Activated CD8-positive, alpha-beta memory T cell treated with anti-CD3 and anti-CD28 coated beads, Interleukin-2, amount 50 U/mL, for 24 hours (primary cell): ENCODE results near the gene LTN1.
"Not testable (repeated sequence)": the region's sequence is repeated elsewhere in the genome, so short reads cannot be mapped to it uniquely, and the experiment has no call there.

Experiments
- DNase-seq: peaks from one replicate; pipeline ENCODE4 v3.0.0-alpha.2; 2020; ENCODE audit errors: extremely low read depth

The LTN1 gene

DNA sequence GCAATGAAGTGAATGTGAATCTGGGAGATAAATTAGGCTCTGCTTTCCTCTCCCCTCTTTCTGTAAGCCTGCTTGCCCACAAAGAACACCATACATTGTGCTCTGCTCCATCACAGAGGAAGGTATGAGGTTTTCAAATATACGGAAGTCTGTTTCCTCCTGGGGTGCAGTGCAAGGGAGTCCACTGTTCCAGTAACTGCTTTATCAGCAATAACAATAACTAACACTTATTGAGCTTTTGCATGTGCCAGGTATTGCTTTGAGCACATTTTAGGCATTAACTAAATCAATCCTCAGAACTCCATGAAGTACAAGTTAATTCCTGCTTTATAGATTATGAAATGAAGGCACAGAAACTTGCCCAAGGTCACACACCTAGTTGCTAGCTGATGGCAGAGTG lies 10.0 kb downstream of the LTN1 start:
- DNase-seq: no peak

DNA sequence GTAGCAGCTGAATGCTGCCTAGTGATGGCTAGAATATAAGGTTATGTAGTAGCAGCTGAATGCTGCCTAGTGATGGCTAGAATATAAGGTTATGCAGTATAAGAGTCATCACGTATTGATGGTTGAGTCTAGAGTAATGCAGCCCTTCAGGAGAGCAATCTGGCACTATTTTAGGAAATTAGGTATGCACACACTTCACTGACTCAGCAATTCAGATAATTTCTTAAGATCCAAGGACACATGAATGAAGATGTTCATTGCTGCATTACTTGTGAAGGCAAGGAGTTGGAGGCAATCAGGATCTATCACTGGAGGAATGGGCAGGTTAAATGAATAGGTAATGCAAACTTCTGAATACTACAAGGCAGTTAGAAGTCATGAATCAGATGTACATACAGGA lies 13.6 kb downstream of the LTN1 start:
- no peak for DNase-seq

DNA sequence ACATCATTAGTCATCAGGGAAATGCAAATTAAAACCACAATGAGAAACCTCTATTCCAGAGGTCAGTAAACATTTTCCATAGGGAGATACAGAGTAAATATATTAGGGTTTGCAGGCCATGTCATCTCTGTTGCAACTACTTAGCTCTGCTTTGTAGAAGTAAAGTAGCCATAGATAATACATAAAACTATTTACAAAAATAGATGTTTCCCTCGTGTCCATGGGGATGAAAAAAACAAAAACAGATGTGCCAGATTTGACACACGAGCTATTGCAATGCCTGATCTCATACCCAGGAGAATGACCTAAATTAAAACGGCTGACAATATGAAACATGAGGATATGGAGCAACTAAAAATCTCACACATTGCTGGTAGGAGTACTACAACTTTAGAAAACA lies 17.3 kb downstream of the LTN1 start:
- no peak for DNase-seq

DNA sequence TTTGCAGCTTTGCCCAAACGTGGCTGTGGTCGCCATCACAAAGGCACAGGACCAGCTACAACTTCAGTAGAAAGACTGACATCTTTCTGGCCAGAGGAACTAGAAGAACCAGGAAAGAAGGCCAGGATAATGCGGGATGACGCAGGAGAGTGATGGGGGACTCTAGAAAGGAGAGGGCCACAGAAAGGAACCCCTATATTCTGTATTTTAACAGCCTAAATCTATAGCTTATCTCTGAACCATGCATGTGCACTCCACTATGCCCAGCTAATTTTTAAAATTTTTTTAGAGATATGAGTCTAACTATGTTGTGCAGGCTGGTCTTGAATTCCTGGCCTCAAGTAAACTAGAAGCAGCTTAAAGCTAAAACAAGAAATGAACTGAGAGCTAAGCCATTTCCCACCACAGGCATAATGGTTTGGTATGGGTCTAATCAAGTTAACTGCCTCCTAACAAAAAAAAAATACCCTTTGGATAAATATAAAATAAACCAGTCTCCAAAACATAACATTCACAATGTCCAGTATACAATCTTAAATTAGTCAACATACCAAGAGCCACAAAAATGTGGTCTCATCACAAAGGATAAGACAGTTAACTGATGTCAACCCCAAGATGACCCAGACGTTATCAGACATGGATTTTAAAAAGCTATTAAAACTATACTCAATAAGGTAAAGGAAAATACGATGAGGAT lies 18.0 kb downstream of the LTN1 start:
- DNase-seq: no peak

DNA sequence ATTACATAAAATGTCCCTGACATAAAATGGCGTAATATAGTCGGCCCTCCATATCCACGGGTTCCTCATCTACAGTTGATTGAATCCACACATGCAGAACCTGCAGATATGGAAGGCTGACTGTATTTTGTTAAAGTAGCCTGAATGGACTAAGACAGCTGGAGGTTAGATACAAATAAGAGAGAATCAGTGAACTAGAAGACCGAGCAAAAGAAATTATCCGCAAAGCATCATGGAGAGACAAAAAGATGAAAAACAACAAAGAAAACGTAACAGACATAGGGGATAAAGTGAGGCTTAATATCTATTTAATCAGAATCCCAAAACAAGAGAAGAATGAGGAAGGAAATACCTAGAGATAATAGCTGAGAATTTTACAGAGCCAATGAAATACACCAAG lies 20.3 kb downstream of the LTN1 start:
- no peak for DNase-seq

DNA sequence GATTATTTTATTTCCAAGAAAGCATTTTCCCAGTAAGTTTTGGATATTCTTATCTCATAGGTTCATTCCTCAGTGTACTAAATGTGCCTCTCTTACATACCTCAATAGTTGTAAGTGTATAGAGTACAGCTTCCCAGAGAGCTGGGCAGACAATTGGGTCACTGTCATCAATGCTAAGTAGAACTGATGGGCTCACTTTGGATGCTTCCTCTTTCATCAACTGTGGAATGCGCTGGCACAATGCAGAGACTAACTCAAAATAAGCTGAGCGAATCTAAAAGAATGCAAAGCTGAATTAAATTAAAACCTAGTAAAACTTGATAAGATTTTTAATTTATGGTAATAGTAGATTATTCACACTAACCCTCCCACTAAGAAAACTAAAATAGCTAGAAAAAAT lies 21.5 kb downstream of the LTN1 start:
- no peak for DNase-seq

DNA sequence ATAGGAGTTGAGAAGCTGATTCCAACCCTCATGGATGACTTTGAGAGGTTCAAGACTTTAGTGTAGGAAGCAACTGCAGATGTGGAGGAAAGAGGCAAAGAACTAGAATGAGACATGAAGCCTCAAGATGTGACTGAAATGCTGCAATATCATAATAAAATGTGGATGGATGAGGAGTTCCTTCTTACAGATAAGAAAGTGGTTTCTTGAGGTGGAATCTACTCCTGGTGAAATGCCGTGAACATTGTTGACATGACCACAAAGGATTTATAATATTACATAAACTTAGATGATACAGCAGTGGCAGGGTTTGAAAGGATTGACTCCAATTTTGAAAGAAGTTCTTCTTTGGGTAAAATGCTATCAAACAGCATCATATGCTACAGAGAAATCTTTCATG lies 28.8 kb downstream of the LTN1 start:
- DNase-seq: no peak

DNA sequence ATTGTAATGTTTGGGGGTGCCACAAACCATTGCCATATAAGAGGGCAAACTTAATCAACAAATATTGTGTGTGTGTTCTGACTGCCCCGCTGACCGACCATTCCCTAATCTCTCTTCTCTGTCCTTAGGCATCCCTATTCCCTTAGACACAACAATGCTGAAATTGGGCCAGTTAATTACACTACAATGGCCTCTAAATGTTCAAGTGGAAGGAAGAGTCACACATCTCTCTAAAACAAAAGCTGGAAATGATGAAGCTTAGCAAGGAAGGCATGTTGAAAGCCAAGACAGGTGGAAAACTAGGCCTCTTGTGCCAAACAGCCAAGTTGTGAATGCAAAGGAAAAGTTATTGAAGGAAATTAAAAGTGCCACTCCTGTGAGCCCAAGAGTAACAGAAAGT lies 30.2 kb downstream of the LTN1 start:
- DNase-seq: no peak

DNA sequence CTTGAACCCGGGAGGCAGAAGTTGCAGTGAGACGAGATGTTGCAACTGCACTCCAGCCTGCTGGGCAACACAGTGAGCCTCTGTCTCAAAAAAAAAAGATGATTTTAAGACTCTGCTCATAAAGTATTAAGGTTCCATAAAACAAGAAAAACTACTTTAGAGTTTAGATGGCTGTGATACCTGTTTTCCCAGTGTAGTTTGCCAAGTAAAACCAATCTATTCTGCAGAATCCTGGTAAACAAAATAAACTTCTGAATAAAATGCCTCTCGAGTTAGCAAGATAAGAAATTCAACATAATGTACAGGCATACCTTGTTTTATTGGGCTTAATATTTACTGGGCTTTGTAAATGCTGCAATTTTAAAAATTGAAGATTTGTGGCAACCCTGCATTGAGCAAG lies 30.8 kb downstream of the LTN1 start:
- no peak for DNase-seq

DNA sequence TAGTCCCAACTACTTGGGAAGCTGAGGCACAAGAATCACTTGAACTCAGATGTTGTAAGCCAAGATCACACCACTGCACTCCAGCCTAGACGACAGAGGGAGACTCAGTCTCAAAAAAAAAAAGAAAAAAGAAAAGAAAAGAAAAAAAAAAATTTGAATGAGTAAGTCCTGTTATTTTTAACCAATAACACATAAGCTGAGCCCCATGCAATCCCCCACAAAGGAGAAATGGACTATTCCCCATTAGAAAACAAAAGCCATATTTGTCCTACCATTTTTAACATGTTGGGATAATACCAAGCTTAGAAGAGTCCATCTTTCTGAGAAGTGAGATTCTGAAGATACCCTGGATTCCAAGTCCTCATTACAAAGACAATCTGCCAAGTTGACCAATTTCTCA lies 32.4 kb downstream of the LTN1 start:
- DNase-seq: no peak

DNA sequence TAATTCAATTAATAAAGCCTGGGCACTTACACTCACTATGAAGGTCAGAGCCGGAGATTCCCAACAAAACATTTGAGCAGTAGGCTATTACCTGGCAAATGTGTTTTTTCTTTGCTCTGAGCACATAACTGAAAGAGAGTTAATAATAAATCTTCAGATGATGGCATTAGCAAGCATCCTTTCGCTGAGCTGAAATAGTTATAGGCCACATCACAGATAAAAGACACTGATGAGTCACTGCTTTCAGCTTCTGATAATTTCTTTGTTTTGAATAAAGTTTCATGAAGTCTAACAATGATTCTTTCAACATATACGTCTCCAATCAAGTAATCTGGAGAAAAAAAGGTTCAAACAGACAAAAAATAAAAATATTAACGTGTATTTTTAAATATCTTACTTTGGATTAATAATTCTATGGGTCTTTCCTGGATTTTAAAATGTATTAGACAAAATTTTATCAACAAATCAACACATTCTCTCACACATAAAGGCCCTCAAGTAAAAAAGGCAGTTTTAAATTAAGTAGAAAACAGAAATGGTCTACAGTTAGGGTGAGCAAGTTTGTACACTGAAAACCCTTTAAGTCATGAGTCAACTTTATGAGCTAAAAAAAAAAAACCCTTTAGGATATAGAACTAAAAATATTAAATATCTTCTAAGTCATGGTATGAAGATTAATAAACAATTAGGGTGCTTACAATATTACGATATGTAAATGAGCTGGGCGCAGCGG lies 33.1 kb downstream of the LTN1 start:
- DNase-seq: no peak

DNA sequence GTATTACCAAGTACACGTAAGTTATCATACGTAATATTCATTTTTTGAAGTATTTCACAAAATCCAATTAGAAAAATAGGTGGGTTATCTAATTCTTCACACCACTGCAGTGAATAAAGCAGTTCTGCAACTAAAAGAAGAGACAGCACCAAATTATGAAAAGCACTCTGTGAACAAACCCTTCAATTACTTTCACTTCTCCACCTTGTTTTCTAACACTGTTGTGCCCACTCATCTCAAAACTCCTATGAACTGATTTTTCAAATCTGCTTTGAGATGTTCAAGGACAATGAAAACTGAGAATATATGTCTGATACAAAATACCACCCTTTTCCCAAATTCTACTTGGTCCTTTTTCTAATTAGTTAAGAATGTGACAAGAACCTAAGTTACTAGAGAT lies 39.4 kb downstream of the LTN1 start:
- no peak for DNase-seq

DNA sequence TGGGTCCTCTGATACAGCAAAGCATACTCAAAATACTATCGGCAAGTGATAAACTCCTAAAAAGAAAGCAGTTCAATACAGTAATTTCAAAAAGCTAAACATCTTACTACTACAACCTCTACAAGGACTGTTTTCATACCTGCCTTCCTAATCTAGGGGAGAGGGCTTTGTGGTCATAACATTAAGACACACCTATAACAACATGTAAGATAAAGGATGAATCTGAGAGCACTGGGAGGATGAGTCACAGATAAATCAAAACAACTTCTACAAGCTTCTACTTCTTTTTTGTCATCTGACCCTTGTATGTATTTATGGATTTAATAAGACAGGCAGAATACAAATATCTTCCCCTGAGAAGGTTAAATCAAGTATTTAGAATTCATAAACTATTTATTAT lies 40.0 kb downstream of the LTN1 start:
- DNase-seq: no peak

DNA sequence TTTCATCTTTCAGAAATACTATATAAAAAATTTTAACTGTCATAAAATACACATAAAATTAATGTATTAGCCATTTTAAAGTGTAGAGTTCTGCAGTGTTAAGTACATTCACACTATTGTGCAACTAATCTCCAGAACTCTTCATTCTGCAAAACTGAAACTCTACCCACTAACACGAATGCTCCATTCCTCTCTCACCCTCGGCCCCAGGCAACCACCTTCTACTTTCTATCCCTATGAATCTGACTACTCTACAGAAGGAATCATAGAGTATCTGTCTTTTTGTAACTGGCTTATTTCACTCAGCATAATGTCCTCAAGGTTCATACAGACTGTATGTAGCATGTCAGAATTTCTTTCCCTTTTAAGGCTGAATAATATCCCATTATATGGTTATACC lies 43.4 kb downstream of the LTN1 start:
- DNase-seq: no peak

DNA sequence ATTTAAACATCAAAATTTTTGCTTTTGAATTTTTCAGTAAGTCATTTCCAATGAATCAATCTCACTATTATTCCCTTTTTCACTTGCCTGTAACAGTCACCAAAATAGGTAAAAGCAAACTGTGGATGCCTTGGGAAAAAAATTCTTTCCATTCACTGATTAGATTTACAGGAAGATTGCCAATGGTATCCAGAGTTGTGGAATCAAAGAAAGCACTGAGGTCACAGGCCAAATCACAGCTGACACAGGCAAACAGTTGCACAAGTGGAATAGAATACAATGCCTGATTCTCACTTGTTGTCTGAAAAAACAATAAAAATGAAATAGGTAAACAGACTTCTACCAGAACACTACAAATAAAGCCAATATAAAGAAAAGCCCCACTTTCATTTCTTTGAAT lies 48.4 kb downstream of the LTN1 start:
- DNase-seq: no peak

DNA sequence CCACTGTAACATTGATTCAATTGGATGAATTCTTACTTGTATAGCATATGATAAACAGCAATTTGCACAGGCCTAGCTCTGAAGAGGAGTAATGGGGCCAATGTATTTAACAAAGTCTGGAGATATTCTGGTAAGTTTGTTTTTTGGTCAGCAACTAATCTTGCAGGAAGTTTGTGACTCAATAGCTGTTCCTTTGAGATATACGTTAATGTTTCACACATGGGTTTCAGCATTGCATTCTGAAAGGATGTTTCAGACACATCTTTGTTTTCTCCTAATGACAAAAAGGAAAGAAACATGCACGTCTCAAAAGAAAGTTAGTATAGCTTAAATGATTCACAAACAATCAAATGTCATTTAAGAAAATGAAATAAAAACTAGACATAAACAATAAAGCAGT lies 49.0 kb downstream of the LTN1 start:
- no peak for DNase-seq

DNA sequence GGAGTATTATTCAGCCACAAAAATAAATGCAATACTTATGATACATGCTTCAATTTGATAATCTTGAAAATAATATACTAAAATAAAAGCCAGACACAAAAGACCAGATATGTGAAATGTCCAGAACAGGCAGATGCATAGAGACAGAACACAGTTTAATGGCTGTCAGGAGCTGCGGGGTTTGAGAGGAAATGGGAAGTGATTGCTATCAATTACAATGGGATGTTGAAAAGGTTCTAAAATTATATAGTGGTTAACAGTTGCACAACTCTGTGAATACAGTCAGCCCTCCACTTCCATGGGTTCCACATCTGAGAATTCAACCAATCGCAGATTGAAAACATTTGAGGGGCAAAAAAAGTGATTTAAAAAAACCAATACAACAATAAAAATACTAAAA lies 54.0 kb downstream of the LTN1 start:
- no peak for DNase-seq

DNA sequence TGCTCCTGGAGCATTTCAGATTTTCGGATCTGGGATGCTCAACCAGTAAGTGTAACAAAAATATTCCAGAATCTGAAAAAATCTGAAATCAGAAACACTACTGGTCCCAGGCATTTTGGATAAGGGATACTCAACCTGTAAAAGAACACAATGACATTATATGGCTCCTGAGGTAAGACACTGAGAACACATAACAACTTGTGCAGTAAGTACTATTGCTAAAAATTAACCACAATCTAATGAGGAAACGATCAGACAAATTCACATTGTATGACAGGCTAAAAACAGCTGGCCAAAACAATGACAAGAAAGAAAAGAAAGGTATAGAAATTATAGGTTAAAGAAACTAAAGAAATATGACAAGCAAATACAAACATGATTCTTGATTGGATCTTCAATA lies 54.9 kb downstream of the LTN1 start:
- DNase-seq: no peak

DNA sequence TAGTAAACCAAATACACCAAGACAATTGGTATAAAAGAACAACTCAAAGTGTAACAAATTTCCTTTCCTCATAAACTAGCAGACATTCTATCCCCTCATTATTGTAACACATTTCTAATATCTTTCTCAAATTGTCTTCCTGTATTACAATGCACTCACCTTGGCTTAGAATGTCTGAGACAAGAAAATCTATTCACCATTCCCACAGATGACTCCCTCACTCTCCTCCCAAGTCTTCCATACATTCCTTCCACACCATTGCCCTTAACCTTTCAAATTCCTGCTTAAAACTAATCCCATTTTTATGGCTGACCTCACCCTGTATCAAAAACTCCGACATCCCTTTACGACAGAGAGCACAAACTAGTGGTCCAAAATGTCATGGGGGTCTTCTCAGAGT lies 56.0 kb downstream of the LTN1 start:
- no peak for DNase-seq

DNA sequence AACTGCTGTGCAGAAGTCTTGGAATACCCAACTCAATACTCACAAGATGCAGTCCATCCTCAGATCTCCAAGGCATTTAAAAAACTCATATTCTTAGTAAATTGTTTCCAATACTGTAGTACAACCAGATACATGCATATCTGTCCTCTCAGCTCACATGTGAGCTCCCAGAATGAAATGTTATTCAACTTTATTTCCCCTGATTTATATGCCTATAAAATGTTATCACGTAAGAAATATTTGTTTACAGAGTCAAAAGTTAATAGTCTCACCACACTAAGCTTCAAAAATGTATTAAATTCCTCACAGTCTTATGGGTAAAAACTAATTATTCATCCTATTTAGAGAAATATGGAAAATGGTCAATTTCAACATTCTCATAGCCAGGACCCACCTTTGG lies 56.6 kb downstream of the LTN1 start:
- DNase-seq: no peak

DNA sequence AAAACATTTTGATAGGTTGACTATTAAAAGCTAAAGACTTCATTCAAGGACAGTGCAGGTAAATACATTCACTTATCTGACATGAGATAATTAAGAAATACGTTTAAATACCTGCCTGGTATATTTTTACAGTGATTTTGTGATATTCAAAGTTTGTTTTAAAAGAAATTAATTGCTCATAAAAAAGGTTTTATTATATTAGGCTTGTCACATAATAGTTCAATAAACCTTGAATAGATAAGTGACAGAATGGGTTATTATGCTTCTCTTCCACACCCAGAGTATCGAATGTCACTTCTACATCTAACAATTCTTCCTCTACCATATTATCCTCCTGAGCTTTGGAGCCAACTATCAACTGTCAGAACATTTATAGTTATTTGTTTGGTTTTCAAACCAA lies 60.0 kb downstream of the LTN1 start:
- DNase-seq: no peak

DNA sequence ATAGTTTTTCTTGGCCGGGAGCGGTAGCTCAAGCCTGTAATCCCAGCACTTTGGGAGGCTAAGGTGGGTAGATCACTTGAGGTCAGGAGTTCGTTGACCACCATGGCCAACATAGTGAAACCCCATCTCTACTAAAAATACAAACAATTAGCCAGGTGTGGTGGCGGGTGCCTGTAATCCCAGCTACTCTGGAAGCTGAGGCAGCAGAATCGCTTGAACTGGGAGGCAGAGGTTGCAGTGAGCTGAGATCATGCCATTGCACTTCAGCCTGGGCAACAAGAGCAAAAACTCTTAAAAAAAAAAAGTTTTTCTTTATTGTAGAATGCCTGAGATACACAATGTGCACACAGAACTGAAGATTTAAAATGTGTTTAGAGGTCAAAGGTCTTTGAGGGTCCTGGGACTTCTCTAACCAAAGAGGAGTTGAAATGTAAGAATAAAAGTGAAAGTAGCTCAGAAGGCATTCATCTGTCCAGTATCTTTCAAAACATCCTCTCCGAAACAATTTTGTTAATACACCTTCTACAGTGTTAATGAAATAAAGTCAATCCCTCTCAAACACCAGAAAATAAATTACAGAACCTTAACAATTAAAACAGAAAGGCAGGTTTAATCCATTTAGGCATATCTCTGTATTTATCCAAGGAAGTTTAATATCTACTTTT lies 60.8 kb downstream of the LTN1 start:
- DNase-seq: not testable (repeated sequence)
